Stimulated activated CD4-positive, alpha-beta T cell treated with anti-CD3 and anti-CD28 coated beads, TNF-alpha, amount 100 ng/mL, for 24 hours (primary cell): Measurements from ENCODE around the gene MKRN2.

ENCODE experiments used
- DNase-seq, 3 experiments: peaks; one replicate each; pipeline ENCODE4 v3.0.0-alpha.2; 2020; ENCODE audit warnings: low read depth in 3 of 3

Gene MKRN2

GRCh38 chr3:12556314-12556689, 585 bp upstream of the MKRN2 start:
- no peak for DNase-seq

- no peak for DNase-seq
Measured at GRCh38 chr3:12557473-12558100, 700 bp downstream of the MKRN2 start.

DNA sequence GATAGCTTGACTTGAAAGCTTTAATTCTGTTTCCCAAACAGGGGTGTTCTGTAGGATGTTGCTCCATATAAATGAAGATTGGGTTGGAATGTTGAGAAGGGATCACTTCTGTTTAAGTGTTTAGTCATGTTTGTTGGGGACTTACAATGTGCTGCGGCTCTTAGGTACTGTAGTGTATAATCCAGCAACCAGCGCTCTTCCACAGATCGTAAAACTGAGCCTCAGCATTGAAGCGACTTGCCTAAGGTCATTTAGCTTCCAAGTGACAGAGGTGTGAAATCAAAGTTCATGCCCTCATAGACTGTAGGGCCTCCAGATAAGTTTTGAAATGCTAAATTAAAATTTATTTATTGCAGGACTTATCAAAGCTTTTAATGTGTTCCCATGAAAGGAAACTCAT, 1.8 kb downstream of the MKRN2 start:
- DNase-seq = no peak

DNA sequence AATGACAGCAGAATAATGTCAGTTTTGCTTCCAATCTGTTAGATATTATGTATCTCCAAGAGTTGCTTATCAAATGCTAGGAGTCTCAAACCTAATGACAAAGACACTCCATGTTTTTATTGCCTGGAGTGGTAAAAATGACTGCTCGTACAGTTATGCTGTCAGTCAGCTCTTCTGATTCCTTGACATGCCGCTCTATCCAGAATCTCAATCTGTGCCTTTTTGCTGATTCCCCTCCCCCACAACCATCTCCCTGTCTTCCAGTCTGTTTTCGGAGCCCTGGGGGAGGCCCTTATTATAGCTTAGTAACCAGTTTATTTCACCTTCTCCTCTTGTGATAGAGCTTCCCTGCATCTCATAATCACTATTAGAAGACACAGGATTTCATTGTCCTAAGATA, 2.6 kb downstream of the MKRN2 start:
- DNase-seq = no peak

- no peak for DNase-seq
Measured at GRCh38 chr3:12560505-12561190, 3.8 kb downstream of the MKRN2 start.

DNA sequence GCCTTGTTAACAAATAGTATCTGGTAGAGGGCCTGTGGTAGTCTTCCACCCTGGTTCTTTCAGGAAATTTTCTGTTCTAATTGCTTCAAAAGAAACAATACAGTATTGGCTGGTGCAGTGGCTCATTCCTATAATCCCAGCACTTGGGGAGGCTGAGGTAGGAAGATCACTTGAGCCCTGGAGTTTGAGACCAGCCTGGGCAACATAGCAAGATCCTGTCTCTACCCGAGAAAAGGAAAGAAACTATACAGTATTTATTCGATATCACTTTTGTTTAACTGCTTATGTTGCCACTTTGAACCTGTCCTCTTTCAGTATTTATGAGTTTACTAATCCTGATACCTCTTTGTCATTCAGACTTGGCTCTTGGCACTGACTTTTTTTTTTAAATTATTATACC, 4.5 kb downstream of the MKRN2 start:
- DNase-seq = no peak

DNA sequence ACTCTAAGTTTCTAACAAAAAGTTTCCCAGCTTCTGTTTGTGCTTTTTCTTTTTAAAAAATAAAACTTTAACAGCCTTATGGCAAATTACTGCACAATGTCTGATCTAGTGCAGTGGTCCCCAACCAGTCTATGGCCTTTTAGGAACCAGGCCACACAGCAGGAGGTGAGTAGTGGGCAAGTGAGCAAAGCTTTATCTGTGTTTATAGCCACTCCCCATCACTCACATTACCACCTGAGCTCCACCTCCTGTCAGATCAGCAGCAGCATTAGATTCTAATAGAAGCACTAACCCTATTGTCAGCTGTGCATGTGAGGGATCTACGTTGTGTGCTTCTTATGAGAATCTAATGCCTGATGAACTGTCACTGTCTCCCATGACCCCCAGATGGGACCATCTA, 5.6 kb downstream of the MKRN2 start:
- DNase-seq = no peak

DNA sequence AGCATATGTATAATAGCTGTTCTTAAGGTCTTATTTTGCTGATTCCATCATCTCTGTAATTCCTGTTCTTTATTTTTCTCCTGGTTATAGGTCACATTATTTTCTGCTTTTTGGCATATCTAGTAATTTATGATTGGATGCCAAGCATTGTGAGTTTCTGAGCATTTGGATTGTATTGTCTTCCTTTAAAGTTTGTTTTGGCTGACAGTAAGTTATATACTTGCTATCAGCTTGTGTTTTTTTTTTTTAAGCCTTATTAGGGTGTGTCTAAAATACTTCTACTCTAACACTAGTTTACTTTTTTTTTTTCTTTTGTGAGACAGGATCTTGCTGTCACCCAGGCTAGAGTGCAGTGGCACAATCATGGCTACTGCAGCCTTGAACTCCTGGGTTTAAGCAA, 10.1 kb downstream of the MKRN2 start:
- DNase-seq = no peak

GRCh38 chr3:12568747-12569146, 11.9 kb downstream of the MKRN2 start:
- DNase-seq = no peak

- DNase-seq = no peak
Measured at GRCh38 chr3:12569836-12570235, 12.9 kb downstream of the MKRN2 start.

DNA sequence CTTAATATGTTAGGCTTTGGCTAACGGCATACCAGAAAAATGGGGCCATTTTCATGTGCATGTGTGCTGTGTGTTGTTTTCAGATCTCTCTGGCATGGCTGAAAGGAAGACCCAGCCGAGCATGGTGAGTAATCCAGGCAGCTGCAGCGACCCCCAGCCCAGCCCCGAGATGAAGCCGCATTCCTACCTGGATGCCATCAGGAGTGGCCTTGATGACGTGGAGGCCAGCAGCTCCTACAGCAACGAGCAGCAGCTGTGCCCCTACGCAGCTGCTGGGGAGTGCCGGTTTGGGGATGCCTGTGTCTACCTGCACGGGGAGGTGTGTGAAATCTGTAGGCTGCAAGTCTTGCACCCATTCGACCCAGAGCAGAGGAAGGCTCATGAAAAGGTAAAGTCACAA, 15.1 kb downstream of the MKRN2 start:
- no peak for DNase-seq

DNA sequence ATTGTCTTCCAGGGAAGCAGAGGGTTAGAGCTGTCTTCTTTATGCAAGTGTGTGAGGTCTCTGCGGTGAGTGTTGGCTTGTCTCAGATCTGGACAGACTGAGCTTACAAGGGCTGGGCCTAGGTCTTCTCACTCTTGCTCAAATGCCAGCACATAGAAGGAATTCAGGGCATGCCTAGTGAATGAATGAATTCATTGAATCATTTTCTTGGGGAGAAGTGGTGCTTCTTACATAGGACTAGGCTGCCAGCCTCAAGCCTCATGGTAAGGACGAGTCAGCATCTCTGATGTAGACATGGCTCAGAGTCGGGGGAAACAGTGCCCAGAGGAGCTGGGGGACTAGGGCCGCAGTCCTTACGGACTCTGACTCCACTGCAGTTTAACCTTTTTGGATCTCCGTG, 17.2 kb downstream of the MKRN2 start:
- no peak for DNase-seq

GRCh38 chr3:12574661-12575060, 17.8 kb downstream of the MKRN2 start:
- no peak for DNase-seq

GRCh38 chr3:12577379-12577778, 20.5 kb downstream of the MKRN2 start:
- DNase-seq = no peak

DNA sequence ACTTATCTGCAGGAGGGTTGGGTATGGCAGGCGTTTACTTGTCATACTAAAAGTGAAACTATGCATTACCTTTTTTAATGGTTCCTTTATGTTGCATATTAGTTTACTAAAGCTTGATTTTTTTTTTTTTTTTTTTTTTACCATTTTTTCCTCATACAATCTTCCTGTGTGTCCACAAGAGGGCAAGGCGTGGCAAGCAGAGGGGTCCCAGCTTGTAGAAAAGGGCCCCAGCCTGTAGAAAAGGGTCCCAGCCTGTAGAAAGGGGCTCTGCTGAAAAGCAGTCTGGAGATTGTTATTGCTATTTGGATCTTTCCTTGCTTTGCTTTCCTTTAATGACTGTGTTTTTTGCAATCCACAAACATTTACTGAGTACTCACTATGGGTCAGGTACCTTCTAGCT, 21.9 kb downstream of the MKRN2 start:
- no peak for DNase-seq

DNA sequence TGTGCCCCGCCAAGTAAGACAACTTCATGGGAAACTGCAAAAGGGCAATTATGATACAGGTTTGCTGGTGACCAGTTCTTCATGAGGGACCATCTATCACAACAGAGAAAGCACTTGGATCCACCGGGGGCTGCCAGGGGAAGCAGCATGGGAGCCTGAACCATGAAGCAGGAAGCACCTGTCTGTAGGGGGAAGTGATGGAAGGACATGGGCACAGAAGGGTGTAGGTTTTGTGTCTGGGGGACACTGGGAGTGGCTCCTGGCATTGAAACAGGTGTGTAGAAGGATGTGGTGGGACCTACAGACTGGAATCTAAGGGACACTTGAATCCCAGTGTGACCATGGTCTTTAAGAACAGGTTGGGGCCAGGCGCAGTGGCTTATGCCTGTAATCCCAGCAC, 22.6 kb downstream of the MKRN2 start:
- DNase-seq = no peak

DNA sequence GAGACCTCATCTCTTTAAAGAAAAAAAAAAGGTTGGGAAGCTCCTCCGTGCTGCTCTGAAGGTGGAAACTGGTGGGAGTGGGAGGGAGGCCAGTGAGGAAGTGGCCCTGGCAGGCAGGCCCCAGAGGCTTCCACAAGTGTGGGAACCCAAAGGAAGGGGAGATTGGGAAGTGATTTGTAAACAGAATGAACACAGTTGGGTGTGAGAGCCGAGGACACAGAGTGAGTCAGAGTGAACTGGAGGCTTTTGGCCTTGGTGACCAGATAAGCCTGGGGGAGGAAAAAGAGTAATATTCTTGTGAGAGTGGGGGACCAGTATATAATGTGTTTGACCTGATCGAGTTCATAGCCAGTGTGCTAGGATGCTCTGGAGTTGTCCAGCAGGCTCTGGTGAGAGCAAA, 23.0 kb downstream of the MKRN2 start:
- DNase-seq = no peak

GRCh38 chr3:12582730-12583129, 25.8 kb downstream of the MKRN2 start:
- DNase-seq = no peak

DNA sequence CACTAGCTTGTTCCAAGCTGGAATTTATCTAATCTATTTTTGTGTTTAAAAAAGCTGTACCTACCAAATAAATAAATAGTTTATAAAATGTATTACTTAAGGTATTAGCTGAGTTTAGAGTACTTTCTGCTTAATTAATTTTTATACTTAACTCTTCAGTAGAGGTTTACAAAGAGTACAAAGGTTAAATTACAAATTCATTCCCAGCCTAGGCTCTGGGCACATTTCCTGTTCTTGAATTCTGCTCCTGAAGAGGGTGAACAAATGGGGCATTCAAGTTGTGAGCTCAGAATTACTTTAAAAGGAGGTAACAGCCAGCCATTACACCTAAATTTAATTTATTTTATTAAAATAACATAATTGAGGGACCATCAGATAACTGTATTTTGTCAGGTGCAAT, 26.4 kb downstream of the MKRN2 start:
- no peak for DNase-seq

GRCh38 chr3:12584083-12584482, 27.2 kb downstream of the MKRN2 start:
- DNase-seq = no peak

- no peak for DNase-seq
Measured at GRCh38 chr3:12585181-12585580, 28.3 kb downstream of the MKRN2 start.

GRCh38 chr3:12585970-12586369, 29.1 kb downstream of the MKRN2 start:
- no peak for DNase-seq

GRCh38 chr3:12586403-12586802, 29.5 kb downstream of the MKRN2 start:
- DNase-seq = no peak
